ENCODE results near the gene EEF1A2.
A peak's percentile ranks its signal among the peaks of the same experiment; 100 is the strongest.
"Not testable (repeated sequence)": the region's sequence is repeated elsewhere in the genome, so short reads cannot be mapped to it uniquely, and the experiment has no call there.

EEF1A2 gene

DNA sequence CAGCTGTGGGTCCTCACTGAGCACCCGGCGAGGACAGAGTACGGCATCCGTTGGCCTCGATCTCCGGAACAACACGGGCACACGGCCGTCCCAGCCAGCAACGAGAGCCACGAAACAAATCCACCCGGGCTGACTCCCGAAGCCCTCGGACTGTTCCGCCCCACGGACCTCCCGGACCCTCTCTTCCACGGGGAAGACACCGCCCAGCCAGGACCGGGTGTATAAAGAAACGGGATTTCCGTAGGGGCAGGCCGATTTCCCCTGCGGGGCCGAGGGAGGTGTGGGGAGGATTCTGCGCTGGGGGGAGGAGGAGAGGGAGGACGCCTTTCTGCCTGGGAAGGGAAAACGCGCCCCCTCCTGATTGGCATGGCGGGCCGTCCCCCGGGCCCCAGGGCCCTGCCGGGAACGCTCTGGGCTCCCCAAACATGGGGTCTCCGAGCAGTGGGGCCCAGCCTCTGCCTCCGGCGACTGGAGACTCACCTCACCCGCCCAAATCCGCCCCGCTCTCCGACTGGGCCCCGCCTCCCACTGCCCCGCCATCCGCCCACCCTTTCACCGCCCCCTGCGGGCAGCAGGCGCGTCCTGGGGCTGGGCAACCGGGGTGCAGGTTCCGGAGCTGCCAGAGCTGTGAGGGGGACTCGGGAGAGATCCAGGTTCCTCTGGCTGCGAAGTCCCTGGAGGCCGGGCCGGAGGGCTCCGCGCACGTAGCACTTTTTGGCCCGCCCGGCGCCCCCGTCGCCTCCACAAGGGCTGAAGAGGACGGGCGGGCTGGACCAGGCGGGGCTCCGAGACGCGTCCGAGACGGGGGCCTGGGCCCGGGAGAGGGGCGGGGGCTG is 21.0 kb upstream of the EEF1A2 start:
- peak overlapping the region; percentile 77 for H3K4me3 Mint-ChIP-seq
- H3K4me1 Mint-ChIP-seq (ENCODE audit: low read depth): peaks cover 6% of the 10 kb centered on the region
- H3K27ac Mint-ChIP-seq: peak overlapping the region; percentile 62
- DNase-seq (ENCODE audit: low spot score): peak; percentile 69
- peaks cover 25% of the 10 kb centered on the region for H3K36me3 Mint-ChIP-seq (ENCODE audit: low read depth)
- H3K9me3 Mint-ChIP-seq: no peaks in the 10 kb centered on the region
- H3K27me3 Mint-ChIP-seq (ENCODE audit: low read depth): peaks cover 6% of the 10 kb centered on the region

DNA sequence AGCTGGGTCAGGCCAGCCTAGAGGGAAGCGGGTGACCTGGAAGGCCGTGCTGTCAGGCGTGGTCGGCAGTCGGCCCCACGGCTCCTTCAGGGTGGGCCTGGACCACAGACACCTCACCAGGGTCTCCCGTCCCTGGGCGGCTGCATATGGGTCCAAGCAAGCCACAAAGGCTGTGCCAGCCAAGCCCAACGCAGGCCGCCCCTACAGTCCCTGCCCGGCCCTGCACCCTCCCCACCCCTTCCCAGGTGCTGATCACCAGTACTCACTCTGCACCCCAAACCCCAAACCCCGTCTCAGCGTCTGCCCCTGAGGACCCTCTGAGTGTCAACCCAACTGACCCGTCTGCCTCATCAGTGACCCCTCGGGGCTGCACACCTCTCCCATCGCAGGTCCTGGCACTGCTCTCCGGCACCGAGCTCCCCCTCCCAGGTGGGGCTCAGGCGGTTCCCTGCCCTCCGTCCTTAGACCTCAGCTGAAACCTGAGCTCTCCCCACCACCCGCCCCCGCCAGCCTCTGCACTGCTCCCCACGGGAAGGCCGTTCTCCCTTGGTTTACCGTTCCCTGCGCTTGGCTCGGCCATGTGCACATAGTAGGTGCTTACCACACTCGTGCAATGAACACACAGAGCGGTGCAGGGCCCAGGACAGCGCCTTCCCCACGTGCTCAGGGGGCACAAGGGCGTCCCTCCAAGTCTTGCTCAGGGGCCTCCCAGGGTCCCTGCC is 20.2 kb upstream of the EEF1A2 start:
- DNase-seq (ENCODE audit: low spot score): no peak
- Mint-ChIP-seq H3K4me3 (peak overlapping the region; percentile 77), H3K36me3 (ENCODE audit: low read depth) (peaks cover 22% of the 10 kb centered on the region), H3K9me3 (peaks cover 4% of the 10 kb centered on the region), H3K27ac (peak overlapping the region; percentile 62), H3K4me1 (ENCODE audit: low read depth) (peaks cover 6% of the 10 kb centered on the region), H3K27me3 (ENCODE audit: low read depth) (peaks cover 8% of the 10 kb centered on the region)

DNA sequence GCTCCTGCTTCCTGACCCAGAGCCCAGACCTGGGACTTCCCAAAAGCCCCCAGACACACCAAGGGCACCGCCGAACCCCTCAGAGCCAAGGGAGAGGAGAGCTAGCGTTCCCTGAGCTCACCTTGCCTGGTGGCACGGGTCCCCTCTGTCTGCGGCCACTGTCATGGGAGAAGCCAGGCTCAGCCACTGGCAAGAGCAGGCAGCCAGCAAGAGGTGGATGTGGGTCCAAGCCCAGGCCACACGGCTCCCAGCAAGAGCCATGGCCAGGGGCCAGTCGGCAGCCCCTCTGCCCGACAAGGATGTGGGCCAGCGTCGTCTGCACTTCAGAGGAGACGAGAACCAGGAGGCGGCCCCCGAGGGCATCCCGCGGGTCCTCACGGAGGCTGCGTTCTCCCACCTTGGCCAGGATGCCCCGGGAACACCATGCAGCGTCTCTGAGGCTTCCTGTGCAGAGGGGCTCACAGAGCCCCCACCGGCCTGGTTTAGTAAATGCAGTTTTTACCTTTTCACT is 19.5 kb upstream of the EEF1A2 start:
- H3K9me3 Mint-ChIP-seq: peaks cover 4% of the 10 kb centered on the region
- DNase-seq (ENCODE audit: low spot score): no peak
- peaks cover 6% of the 10 kb centered on the region for H3K4me1 Mint-ChIP-seq (ENCODE audit: low read depth)
- peaks cover 16% of the 10 kb centered on the region for H3K36me3 Mint-ChIP-seq (ENCODE audit: low read depth)
- no peak overlapping the region for H3K27ac Mint-ChIP-seq
- H3K4me3 Mint-ChIP-seq: no peak overlapping the region
- H3K27me3 Mint-ChIP-seq (ENCODE audit: low read depth): peaks cover 10% of the 10 kb centered on the region

DNA sequence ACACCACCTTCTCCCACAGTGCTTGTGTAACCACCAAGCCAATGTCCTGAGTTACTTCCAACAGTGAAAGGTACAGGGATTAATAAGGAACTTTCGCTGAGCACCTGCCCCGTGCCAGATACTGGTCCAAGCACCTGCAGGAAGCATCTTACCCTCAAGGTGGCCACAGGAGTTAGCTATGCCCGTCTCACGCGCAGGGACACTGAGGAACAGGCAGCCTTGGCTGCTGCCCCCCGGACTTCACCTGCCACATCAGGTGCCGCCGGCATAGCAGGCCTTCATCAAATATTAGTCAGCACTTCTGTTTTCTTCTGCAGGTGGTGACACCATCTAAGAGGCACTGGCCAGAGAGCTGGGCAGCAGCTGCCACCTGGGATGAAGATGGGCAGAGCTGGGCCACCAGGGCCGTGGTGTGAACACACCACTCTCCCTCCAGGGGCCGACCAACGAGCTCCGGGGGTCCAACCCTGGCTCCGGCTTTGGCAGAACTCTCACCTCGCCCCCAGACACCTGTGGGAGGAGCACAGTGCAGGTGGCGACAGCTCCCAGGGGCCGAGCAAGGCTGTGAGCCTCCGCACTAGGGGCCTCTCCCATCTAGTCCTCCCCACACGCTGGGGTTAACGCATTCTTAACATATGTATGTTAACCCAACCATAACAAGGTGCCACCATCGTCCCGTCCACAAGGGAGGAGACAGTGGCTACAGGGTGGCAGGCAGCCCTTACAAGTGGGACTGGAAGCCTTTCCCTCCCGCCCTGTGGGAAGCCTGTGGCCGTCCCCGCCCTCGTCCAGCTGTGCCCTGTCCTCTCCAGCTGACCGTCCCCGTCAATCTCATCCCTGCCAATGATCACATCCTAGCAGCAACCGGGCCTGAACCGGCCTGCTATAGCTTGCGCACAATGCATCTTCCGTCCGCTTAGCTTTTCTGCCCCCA is 18.8 kb upstream of the EEF1A2 start:
- H3K36me3 Mint-ChIP-seq (ENCODE audit: low read depth): peaks cover 9% of the 10 kb centered on the region
- H3K9me3 Mint-ChIP-seq: peaks cover 4% of the 10 kb centered on the region
- H3K4me1 Mint-ChIP-seq (ENCODE audit: low read depth): peaks cover 5% of the 10 kb centered on the region
- peaks cover 18% of the 10 kb centered on the region for H3K27me3 Mint-ChIP-seq (ENCODE audit: low read depth)
- no peak overlapping the region for H3K27ac Mint-ChIP-seq
- H3K4me3 Mint-ChIP-seq: peak overlapping the region; percentile 48
- no peak for DNase-seq (ENCODE audit: low spot score)

- not testable (repeated sequence) for H3K4me1 Mint-ChIP-seq (ENCODE audit: low read depth); H3K9me3 Mint-ChIP-seq; H3K4me3 Mint-ChIP-seq; DNase-seq (ENCODE audit: low spot score); H3K27ac Mint-ChIP-seq; H3K36me3 Mint-ChIP-seq (ENCODE audit: low read depth)
- H3K27me3 Mint-ChIP-seq (ENCODE audit: low read depth): peaks cover 33% of the 10 kb centered on the region
Observed at GRCh38 chr20:63514520-63514919, 15.6 kb upstream of the EEF1A2 start.

DNA sequence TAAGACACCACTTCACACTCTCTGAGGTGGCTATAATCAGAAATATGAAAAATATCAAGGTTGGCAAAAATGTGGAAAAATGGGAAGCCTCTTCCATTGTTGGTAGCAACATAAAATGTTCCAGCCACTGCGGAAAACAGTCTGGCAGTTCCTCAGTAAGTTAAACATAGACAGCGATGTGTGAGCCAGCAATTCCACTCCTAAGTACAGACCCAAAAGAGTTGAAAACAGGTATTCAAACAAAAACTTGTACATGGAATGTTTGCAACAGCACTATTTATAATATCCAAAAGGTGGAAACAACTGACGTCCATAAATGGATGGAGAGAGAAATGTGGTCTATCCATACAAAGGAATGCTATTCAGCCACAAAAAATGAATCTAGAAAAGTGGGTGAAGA is 14.3 kb upstream of the EEF1A2 start:
- H3K4me1 Mint-ChIP-seq (ENCODE audit: low read depth): peaks cover under 1% of the 10 kb centered on the region
- no peaks in the 10 kb centered on the region for H3K36me3 Mint-ChIP-seq (ENCODE audit: low read depth)
- DNase-seq (ENCODE audit: low spot score): no peak
- H3K4me3 Mint-ChIP-seq: no peak overlapping the region
- H3K9me3 Mint-ChIP-seq: peaks cover 4% of the 10 kb centered on the region
- H3K27me3 Mint-ChIP-seq (ENCODE audit: low read depth): peaks cover 40% of the 10 kb centered on the region
- H3K27ac Mint-ChIP-seq: no peak overlapping the region

- H3K27ac Mint-ChIP-seq: no peak overlapping the region
- no peak overlapping the region for H3K4me3 Mint-ChIP-seq
- H3K9me3 Mint-ChIP-seq: peaks cover under 1% of the 10 kb centered on the region
- no peaks in the 10 kb centered on the region for H3K36me3 Mint-ChIP-seq (ENCODE audit: low read depth)
- DNase-seq (ENCODE audit: low spot score): no peak
- peaks cover 4% of the 10 kb centered on the region for H3K4me1 Mint-ChIP-seq (ENCODE audit: low read depth)
- H3K27me3 Mint-ChIP-seq (ENCODE audit: low read depth): peaks cover 37% of the 10 kb centered on the region
Observed at GRCh38 chr20:63509088-63509564, 10.2 kb upstream of the EEF1A2 start.

DNA sequence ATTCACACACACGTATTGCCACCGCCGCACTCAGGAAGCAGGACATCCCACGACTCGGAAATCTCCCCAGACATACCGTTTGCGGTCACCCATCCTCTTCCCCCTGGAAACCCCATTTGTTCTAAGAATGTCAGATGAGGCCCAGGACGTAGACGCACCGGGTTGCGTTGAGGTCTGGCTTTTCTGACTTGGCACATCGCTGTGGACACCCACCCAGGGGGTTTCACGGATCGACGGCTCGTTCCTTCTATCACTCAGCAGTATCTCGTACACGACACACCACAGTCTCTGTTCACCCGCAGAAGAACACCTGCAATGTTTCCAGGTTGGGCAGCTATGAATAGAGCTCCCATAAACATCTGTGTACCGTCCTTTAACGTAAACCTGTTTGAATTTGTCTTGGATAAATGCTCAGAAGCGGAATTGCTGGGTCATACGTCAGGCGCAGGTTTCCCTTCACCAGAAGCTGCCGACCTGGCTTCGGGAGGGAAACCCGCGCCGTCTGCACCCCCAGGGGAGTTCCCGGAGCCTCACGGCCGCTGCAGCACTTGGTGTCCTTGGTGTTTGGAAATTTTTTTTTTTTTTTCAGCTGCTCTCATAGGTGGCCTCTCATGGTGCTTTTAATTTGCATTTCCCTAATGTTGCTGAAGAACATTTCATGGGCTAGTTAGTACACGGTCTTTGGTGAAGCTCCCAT is 9.3 kb upstream of the EEF1A2 start:
- no peak overlapping the region for H3K4me3 Mint-ChIP-seq
- peak; percentile 16 for DNase-seq (ENCODE audit: low spot score)
- H3K27ac Mint-ChIP-seq: no peak overlapping the region
- H3K36me3 Mint-ChIP-seq (ENCODE audit: low read depth): no peaks in the 10 kb centered on the region
- H3K9me3 Mint-ChIP-seq: peaks cover 3% of the 10 kb centered on the region
- H3K4me1 Mint-ChIP-seq (ENCODE audit: low read depth): peaks cover 4% of the 10 kb centered on the region
- H3K27me3 Mint-ChIP-seq (ENCODE audit: low read depth): peaks cover 36% of the 10 kb centered on the region

DNA sequence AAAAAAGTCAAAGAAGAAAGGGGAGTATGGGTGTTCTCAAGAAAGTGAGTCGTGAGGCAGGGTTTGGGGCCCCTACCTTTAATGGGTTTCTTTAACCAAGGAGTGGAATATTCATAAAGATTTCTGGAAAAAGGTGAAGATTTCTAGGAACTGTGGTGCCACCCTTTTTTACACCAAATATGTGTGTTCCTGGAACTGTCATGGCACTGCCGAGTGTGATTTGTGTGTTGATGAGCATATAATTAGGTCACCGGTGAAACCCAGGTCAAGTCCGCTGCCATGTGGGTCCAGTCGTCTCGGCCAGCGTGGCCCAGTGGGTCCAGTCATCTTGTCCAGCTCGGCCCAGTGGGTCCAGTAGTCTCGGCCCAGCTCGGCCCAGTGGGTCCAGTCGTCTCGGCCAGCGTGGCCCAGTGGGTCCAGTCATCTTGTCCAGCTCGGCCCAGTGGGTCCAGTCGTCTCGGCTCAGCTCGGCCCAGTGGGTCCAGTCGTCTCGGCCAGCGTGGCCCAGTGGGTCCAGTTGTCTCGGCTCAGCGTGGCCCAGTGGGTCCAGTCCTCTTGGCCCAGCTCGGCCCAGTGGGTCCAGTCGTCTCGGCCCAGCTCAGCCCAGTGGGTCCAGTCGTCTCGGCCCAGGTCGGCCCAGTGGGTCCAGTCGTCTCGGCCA is 8.3 kb upstream of the EEF1A2 start:
- Mint-ChIP-seq H3K27ac (no peak overlapping the region), H3K4me1 (ENCODE audit: low read depth) (peaks cover 4% of the 10 kb centered on the region), H3K9me3 (peaks cover 3% of the 10 kb centered on the region), H3K27me3 (ENCODE audit: low read depth) (peaks cover 27% of the 10 kb centered on the region), H3K4me3 (no peak overlapping the region), H3K36me3 (ENCODE audit: low read depth) (no peaks in the 10 kb centered on the region)
- DNase-seq (ENCODE audit: low spot score): no peak

DNA sequence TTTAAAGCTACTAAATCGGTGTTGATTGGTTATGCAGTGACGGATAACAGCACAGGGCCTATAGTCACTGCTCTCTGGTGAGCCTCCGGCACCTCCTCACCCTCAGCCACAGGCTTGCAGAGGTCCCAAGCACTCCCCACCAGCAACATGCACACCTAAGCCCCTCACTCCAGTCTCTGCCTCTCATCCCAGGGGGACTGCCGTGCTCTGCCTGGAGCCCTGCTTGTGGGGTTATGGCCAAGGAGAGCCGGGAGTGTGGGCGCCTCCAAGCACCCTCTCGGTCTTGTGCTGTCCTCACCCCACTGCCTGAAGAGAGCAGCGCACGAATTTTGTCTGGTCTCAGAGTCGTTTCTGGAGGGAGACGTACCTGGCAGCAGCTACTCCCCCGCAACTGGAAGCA is 6.8 kb upstream of the EEF1A2 start:
- Mint-ChIP-seq H3K9me3 (peaks cover 3% of the 10 kb centered on the region), H3K4me3 (no peak overlapping the region), H3K36me3 (ENCODE audit: low read depth) (no peaks in the 10 kb centered on the region), H3K4me1 (ENCODE audit: low read depth) (peaks cover 4% of the 10 kb centered on the region), H3K27me3 (ENCODE audit: low read depth) (peaks cover 30% of the 10 kb centered on the region), H3K27ac (no peak overlapping the region)
- no peak for DNase-seq (ENCODE audit: low spot score)

- Mint-ChIP-seq H3K27ac (no peak overlapping the region), H3K4me1 (ENCODE audit: low read depth) (peaks cover 4% of the 10 kb centered on the region), H3K36me3 (ENCODE audit: low read depth) (no peaks in the 10 kb centered on the region), H3K4me3 (no peak overlapping the region), H3K9me3 (peaks cover 3% of the 10 kb centered on the region), H3K27me3 (ENCODE audit: low read depth) (peaks cover 29% of the 10 kb centered on the region)
- no peak for DNase-seq (ENCODE audit: low spot score)
Observed at GRCh38 chr20:63505281-63505680, 6.4 kb upstream of the EEF1A2 start.

DNA sequence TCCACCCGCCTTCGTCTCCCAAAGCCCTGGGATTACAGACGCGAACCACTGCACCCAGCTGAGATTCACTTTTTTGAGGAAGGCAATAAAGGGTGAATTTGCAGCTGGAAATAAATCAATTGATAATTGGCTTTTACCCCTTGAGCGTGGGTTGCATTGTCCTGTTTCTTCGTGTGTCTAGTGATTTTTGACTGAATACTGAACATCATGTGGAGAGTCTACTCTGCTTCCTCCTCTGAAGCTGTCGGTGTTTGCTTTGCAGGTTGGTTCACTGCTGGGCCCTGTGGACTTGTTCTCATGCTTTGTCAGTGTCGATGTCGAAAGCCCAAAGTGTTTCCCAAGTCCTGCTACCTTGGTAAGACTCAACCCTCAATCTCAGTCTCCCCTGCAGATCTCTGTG is 5.8 kb upstream of the EEF1A2 start:
- peaks cover 4% of the 10 kb centered on the region for H3K4me1 Mint-ChIP-seq (ENCODE audit: low read depth)
- H3K9me3 Mint-ChIP-seq: peaks cover 3% of the 10 kb centered on the region
- H3K36me3 Mint-ChIP-seq (ENCODE audit: low read depth): no peaks in the 10 kb centered on the region
- no peak overlapping the region for H3K4me3 Mint-ChIP-seq
- no peak for DNase-seq (ENCODE audit: low spot score)
- H3K27ac Mint-ChIP-seq: no peak overlapping the region
- peaks cover 25% of the 10 kb centered on the region for H3K27me3 Mint-ChIP-seq (ENCODE audit: low read depth)

DNA sequence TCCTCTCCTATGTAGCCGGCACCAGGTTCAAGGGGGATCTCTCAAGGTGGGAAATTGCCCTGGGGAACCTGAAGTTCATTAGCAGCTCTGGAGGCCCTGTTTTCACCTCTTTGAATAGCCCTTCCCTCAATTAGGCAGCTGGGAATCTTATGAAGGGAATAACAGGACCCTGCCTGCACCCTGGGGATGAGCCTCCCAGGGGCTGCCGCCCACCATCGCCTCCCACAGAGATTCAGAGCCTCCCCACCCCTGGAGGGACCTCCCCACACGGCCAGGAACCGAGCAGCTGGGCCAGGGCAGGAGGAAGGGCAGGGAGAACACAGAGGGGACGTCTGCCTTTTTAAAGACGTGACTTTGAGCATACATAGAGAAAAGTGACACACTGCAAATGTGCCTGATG is 4.6 kb upstream of the EEF1A2 start:
- Mint-ChIP-seq H3K4me3 (no peak overlapping the region), H3K4me1 (ENCODE audit: low read depth) (peaks cover 4% of the 10 kb centered on the region), H3K27me3 (ENCODE audit: low read depth) (peaks cover 19% of the 10 kb centered on the region), H3K9me3 (peaks cover 3% of the 10 kb centered on the region), H3K27ac (no peak overlapping the region), H3K36me3 (ENCODE audit: low read depth) (no peaks in the 10 kb centered on the region)
- DNase-seq (ENCODE audit: low spot score): no peak
